SK-N-SH treated with all-trans-retinoic acid at 6 μM for 48 hours (cell line): ENCODE data around the gene RERE.

ENCODE experiments used
- ATAC-seq: fragments of 200-7000 bp; cut with Tn5 transposase; 3 replicates; pipeline ENCODE4 v1.9.1; 2020; ENCODE audit warnings: mild to moderate bottlenecking, moderate library complexity
- ARNTL ChIP-seq: fragments of 450-650 bp; formaldehyde crosslinking; IDR thresholded peaks from 2 replicates; pipeline ENCODE4 v1.5.0; 2020; ENCODE audit warnings: low read depth, mild to moderate bottlenecking, moderate library complexity, borderline replicate concordance
- BACH2 ChIP-seq: fragments of 250-450 bp; sonication (Bioruptor Pico); IDR thresholded peaks from 2 replicates; pipeline ENCODE4 v1.9.0; 2021; ENCODE audit warnings: mild to moderate bottlenecking, borderline replicate concordance
- CSDC2 ChIP-seq: fragments of 250-450 bp; sonication (Bioruptor Pico); IDR thresholded peaks from 2 replicates; pipeline ENCODE4 v1.5.0; 2020; ENCODE audit warnings: mild to moderate bottlenecking, moderate library complexity
- GLIS3 ChIP-seq: fragments of 250-450 bp; sonication (Bioruptor Pico); IDR thresholded peaks from 2 replicates; pipeline ENCODE4 v1.5.0; 2020; ENCODE audit warnings: mild to moderate bottlenecking, moderate library complexity
- ISL1 ChIP-seq: fragments of 250-450 bp; sonication (Bioruptor Pico); IDR thresholded peaks from 2 replicates; pipeline ENCODE4 v2.1.2; 2022; ENCODE audit warnings: mild to moderate bottlenecking, moderate library complexity
- OSR1 ChIP-seq: fragments of 250-450 bp; sonication (Bioruptor Pico); IDR thresholded peaks from 2 replicates; pipeline ENCODE4 v1.8.0; 2022; ENCODE audit warnings: moderate library complexity, mild to moderate bottlenecking, inconsistent platforms
- RARB ChIP-seq: fragments of 250-450 bp; sonication (Bioruptor Pico); IDR thresholded peaks from 2 replicates; pipeline ENCODE4 v1.8.0; 2021; ENCODE audit warnings: mild to moderate bottlenecking, moderate library complexity
- SNAI2 ChIP-seq: fragments of 250-450 bp; sonication (Bioruptor Pico); IDR thresholded peaks from 2 replicates; pipeline ENCODE4 v1.5.0; 2020; ENCODE audit warnings: mild to moderate bottlenecking, moderate library complexity
- TCF4 ChIP-seq: fragments of 250-450 bp; sonication (Bioruptor Pico); IDR thresholded peaks from 2 replicates; pipeline ENCODE4 v1.8.0; 2021; ENCODE audit warnings: mild to moderate bottlenecking, moderate library complexity, borderline replicate concordance
- TOX ChIP-seq: fragments of 250-450 bp; sonication (Bioruptor Pico); IDR thresholded peaks from 2 replicates; pipeline ENCODE4 v1.8.0; 2021; ENCODE audit warnings: mild to moderate bottlenecking, moderate library complexity, borderline replicate concordance
- ZC3H10 ChIP-seq: fragments of 250-450 bp; sonication (Bioruptor Pico); IDR thresholded peaks from 2 replicates; pipeline ENCODE4 v1.5.1; 2021; ENCODE audit warnings: mild to moderate bottlenecking, moderate library complexity
- ZFP3 ChIP-seq: fragments of 250-450 bp; sonication (Bioruptor Pico); IDR thresholded peaks from 2 replicates; pipeline ENCODE4 v1.5.0; 2020; ENCODE audit warnings: mild to moderate bottlenecking, moderate library complexity
- ZFP30 ChIP-seq: fragments of 450-650 bp; formaldehyde crosslinking; IDR thresholded peaks from 2 replicates; pipeline ENCODE4 v1.5.0; 2022; ENCODE audit warnings: mild to moderate bottlenecking, moderate library complexity
- ZNF70 ChIP-seq: fragments of 450-650 bp; formaldehyde crosslinking; IDR thresholded peaks from 2 replicates; pipeline ENCODE4 v1.5.0; 2020; ENCODE audit warnings: mild to moderate bottlenecking, moderate library complexity
- ZNF8 ChIP-seq: fragments of 450-650 bp; formaldehyde crosslinking; IDR thresholded peaks from 2 replicates; pipeline ENCODE4 v1.5.0; 2020; ENCODE audit warnings: mild to moderate bottlenecking, moderate library complexity
- TF ChIP-seq, protein P1 (sequence below): fragments of 250-450 bp; sonication (Bioruptor Pico); IDR thresholded peaks from 2 replicates; pipeline ENCODE4 v1.8.0; 2020; ENCODE audit warnings: mild to moderate bottlenecking, moderate library complexity, borderline replicate concordance
- TF ChIP-seq, protein P2 (sequence below): fragments of 250-450 bp; sonication (Bioruptor Pico); IDR thresholded peaks from 2 replicates; pipeline ENCODE4 v1.5.1; 2021; ENCODE audit warnings: mild to moderate bottlenecking, moderate library complexity
- TF ChIP-seq, protein P3 (sequence below): fragments of 250-450 bp; sonication (Bioruptor Pico); IDR thresholded peaks from 2 replicates; pipeline ENCODE4 v1.5.0; 2020; ENCODE audit warnings: mild to moderate bottlenecking, moderate library complexity
- TF ChIP-seq, protein P4 (sequence below): fragments of 250-450 bp; sonication (Bioruptor Pico); IDR thresholded peaks from 2 replicates; pipeline ENCODE4 v1.5.1; 2020; ENCODE audit warnings: low read depth, mild to moderate bottlenecking, moderate library complexity
- TF ChIP-seq, protein P5 (sequence below): fragments of 250-450 bp; sonication (Bioruptor Pico); IDR thresholded peaks from 2 replicates; pipeline ENCODE4 v1.8.0; 2021; ENCODE audit warnings: low read depth, mild to moderate bottlenecking, moderate library complexity, borderline replicate concordance

RERE gene

DNA sequence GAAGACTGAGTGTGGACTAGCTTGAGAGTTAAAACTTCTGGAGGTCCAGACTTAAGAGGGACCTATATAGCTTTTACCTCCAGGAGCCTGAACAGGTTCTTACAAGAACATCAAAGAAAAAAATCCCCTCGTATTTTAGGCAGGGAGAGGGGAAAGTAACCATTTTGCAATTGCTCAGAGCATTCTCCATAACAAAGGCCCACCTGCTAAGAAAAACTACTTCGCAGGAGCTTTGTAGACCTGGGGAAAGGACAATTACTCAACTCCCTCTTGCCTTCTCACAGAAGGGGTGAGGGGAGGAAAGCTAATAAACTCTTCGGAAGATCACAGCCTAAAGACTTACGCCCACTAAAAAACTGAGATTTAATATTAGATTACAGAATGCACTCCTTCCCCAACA is 86.3 kb downstream of the RERE start (continued):
- TF ChIP-seq, protein P1, sequence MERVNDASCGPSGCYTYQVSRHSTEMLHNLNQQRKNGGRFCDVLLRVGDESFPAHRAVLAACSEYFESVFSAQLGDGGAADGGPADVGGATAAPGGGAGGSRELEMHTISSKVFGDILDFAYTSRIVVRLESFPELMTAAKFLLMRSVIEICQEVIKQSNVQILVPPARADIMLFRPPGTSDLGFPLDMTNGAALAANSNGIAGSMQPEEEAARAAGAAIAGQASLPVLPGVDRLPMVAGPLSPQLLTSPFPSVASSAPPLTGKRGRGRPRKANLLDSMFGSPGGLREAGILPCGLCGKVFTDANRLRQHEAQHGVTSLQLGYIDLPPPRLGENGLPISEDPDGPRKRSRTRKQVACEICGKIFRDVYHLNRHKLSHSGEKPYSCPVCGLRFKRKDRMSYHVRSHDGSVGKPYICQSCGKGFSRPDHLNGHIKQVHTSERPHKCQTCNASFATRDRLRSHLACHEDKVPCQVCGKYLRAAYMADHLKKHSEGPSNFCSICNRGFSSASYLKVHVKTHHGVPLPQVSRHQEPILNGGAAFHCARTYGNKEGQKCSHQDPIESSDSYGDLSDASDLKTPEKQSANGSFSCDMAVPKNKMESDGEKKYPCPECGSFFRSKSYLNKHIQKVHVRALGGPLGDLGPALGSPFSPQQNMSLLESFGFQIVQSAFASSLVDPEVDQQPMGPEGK (CRISPR knock-in tag) = no peak
- no peak for TF ChIP-seq ZNF8
- no peak for TF ChIP-seq ISL1 (CRISPR knock-in tag)
- no peak for TF ChIP-seq CSDC2 (CRISPR knock-in tag)
- TF ChIP-seq, protein P2, sequence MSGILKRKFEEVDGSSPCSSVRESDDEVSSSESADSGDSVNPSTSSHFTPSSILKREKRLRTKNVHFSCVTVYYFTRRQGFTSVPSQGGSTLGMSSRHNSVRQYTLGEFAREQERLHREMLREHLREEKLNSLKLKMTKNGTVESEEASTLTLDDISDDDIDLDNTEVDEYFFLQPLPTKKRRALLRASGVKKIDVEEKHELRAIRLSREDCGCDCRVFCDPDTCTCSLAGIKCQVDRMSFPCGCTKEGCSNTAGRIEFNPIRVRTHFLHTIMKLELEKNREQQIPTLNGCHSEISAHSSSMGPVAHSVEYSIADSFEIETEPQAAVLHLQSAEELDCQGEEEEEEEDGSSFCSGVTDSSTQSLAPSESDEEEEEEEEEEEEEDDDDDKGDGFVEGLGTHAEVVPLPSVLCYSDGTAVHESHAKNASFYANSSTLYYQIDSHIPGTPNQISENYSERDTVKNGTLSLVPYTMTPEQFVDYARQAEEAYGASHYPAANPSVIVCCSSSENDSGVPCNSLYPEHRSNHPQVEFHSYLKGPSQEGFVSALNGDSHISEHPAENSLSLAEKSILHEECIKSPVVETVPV (CRISPR knock-in tag) = no peak
- TF ChIP-seq RARB = no peak
- no peak for TF ChIP-seq BACH2 (CRISPR knock-in tag)
- TF ChIP-seq, protein P3, sequence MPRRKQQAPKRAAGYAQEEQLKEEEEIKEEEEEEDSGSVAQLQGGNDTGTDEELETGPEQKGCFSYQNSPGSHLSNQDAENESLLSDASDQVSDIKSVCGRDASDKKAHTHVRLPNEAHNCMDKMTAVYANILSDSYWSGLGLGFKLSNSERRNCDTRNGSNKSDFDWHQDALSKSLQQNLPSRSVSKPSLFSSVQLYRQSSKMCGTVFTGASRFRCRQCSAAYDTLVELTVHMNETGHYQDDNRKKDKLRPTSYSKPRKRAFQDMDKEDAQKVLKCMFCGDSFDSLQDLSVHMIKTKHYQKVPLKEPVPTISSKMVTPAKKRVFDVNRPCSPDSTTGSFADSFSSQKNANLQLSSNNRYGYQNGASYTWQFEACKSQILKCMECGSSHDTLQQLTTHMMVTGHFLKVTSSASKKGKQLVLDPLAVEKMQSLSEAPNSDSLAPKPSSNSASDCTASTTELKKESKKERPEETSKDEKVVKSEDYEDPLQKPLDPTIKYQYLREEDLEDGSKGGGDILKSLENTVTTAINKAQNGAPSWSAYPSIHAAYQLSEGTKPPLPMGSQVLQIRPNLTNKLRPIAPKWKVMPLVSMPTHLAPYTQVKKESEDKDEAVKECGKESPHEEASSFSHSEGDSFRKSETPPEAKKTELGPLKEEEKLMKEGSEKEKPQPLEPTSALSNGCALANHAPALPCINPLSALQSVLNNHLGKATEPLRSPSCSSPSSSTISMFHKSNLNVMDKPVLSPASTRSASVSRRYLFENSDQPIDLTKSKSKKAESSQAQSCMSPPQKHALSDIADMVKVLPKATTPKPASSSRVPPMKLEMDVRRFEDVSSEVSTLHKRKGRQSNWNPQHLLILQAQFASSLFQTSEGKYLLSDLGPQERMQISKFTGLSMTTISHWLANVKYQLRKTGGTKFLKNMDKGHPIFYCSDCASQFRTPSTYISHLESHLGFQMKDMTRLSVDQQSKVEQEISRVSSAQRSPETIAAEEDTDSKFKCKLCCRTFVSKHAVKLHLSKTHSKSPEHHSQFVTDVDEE (CRISPR knock-in tag) = no peak
- no peak for TF ChIP-seq OSR1 (CRISPR knock-in tag)

DNA sequence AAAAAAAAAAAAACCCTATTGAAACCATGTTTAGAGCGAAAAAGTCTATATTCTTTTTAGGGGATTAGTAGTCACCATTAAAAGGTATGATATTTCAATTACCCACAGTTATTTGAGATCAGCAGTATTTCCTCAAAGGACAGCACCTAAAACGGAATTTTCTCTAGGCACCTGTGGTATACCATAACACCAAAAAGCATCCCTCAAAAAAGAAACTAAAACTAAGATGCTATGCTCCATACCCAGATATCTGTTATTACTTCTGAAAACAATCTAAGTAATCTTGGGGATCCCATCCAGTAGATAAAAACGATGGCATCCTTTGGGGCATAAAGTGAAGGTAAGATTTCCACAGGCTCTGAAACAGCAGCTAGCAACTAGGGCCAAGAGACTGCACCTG is 89.0 kb downstream of the RERE start:
- ATAC-seq = no peak
- no peak for TF ChIP-seq ZFP3 (CRISPR knock-in tag)
- no peak for TF ChIP-seq RARB
- TF ChIP-seq ZFP30 (CRISPR knock-in tag) = no peak
- no peak for TF ChIP-seq CSDC2 (CRISPR knock-in tag)
- TF ChIP-seq ISL1 (CRISPR knock-in tag) = no peak
- TF ChIP-seq SNAI2 (CRISPR knock-in tag) = no peak
- TF ChIP-seq, protein P4, sequence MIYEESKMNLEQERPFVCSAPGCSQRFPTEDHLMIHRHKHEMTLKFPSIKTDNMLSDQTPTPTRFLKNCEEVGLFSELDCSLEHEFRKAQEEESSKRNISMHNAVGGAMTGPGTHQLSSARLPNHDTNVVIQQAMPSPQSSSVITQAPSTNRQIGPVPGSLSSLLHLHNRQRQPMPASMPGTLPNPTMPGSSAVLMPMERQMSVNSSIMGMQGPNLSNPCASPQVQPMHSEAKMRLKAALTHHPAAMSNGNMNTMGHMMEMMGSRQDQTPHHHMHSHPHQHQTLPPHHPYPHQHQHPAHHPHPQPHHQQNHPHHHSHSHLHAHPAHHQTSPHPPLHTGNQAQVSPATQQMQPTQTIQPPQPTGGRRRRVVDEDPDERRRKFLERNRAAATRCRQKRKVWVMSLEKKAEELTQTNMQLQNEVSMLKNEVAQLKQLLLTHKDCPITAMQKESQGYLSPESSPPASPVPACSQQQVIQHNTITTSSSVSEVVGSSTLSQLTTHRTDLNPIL (CRISPR knock-in tag) = no peak
- TF ChIP-seq, protein P5, sequence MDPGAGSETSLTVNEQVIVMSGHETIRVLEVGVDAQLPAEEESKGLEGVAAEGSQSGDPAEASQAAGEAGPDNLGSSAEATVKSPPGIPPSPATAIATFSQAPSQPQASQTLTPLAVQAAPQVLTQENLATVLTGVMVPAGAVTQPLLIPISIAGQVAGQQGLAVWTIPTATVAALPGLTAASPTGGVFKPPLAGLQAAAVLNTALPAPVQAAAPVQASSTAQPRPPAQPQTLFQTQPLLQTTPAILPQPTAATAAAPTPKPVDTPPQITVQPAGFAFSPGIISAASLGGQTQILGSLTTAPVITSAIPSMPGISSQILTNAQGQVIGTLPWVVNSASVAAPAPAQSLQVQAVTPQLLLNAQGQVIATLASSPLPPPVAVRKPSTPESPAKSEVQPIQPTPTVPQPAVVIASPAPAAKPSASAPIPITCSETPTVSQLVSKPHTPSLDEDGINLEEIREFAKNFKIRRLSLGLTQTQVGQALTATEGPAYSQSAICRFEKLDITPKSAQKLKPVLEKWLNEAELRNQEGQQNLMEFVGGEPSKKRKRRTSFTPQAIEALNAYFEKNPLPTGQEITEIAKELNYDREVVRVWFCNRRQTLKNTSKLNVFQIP (CRISPR knock-in tag) = no peak
- no peak for TF ChIP-seq TOX (CRISPR knock-in tag)
- no peak for TF ChIP-seq BACH2 (CRISPR knock-in tag)
- TF ChIP-seq ZNF70 (CRISPR knock-in tag) = no peak
- no peak for TF ChIP-seq OSR1 (CRISPR knock-in tag)
- no peak for TF ChIP-seq ARNTL (CRISPR knock-in tag)
- TF ChIP-seq GLIS3 (CRISPR knock-in tag) = no peak
- no peak for TF ChIP-seq TCF4 (CRISPR knock-in tag)
- no peak for TF ChIP-seq ZNF8
- TF ChIP-seq, protein P1 (CRISPR knock-in tag) = no peak
- TF ChIP-seq ZC3H10 = no peak
- TF ChIP-seq, protein P3 (CRISPR knock-in tag) = no peak
- TF ChIP-seq, all 23 proteins: peak for 0
